Activated gamma-delta T cell treated with anti-CD3 and anti-CD28 coated beads, Interleukin-2, amount 50 U/mL, for 16 hours (primary cell): ENCODE measurements around the gene AMPH.
A peak's percentile ranks its signal among the peaks of the same experiment; 100 is the strongest.

Source experiments
- DNase-seq: peaks from one replicate; pipeline ENCODE4 v3.0.0-alpha.2; 2020; ENCODE audit warnings: low read depth

AMPH gene

DNA sequence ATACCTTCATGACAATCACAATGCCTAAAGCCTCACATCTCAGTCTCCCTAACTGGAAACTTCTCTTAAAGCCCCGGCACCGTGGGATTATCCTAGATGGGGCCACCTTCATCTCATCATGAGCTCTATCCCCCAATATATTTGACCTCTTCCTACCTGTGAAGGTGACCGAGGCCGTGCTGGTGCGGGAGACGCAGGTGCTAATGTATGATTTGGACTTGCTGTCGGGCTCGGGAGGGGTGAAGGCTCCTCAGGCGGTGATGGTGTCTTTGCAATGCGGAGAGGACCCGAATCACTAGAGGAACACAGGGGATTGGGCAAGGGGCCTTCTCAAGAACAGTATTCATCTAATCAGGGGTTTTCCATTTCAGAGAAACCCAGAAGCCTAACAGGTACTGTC, 168.4 kb downstream of the AMPH start:
- no peak for DNase-seq

- DNase-seq, result no peak
Observed at GRCh38 chr7:38461887-38462286, 169.3 kb downstream of the AMPH start.

DNA sequence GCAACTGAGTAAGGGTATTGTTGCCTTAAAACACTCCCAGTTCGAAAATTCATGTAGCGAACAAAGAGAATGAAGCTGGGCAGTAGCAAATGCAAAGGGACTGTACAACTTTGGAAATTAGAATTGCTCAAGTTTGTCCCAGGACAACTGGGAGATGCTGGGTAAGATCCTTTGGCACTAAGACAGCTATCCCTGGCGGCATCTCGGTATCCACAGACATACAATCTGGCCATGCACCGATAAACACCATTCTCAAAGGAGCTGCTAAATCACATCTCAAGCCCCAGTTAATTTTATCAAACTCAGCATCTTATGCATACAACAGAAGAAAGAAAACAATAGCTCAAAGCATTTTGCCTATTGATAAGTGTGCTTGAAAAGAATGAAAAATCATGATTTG, 177.3 kb downstream of the AMPH start:
- DNase-seq, result no peak

DNA sequence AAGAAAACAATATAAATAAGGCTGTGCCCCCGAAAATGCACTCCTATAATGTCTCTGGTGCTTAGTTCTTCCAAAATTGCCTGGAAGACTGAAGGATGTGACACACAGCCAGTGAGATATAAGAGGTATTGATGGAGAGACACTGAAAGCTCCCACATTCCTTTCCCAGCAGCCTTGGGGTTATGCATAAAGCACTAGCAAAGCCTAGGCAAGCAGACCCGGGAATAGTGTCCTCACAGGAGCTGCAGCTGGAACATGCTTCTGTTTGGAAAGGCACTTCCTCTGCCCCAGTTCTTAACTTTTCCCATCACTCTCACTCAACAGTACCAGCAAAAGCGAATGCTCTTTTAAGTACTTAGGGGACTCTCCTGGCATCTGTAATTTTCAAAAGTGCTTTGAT, 178.0 kb downstream of the AMPH start:
- no peak for DNase-seq

GRCh38 chr7:38452681-38453108, 178.5 kb downstream of the AMPH start:
- no peak for DNase-seq

- no peak for DNase-seq
Observed at GRCh38 chr7:38451840-38452239, 179.3 kb downstream of the AMPH start.

DNA sequence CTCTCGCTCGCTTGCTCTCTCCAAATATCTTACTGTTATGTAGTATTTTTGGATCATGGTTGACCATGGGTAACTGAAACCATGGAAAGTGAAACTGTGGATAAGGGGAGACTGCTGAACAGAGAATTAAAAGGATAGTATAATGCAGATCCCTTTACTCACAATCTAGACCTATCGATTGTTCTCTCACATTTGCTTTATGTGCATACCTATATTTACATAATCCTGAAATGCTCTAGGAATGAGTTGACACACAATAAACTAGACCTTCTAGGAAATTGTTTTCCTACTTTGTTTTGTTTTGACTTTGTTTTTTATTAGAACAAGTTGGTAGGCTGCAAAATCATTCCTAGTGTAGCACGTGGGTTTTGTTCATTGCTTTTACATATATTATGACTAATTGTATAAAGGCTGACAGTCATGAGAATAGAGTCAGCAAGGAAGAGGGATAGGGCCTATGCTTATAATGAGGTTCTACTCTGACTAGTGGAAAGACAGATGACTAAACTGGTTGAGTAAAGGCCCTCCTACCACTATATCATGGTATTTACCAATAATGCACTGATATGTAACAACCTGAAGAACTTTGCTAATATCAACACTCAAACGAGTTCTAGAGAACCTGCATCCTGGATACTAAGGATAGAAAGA, 182.5 kb downstream of the AMPH start:
- no peak for DNase-seq

GRCh38 chr7:38448054-38448453, 183.1 kb downstream of the AMPH start:
- no peak for DNase-seq

- no peak for DNase-seq
Observed at GRCh38 chr7:38438970-38439369, 192.2 kb downstream of the AMPH start.

DNA sequence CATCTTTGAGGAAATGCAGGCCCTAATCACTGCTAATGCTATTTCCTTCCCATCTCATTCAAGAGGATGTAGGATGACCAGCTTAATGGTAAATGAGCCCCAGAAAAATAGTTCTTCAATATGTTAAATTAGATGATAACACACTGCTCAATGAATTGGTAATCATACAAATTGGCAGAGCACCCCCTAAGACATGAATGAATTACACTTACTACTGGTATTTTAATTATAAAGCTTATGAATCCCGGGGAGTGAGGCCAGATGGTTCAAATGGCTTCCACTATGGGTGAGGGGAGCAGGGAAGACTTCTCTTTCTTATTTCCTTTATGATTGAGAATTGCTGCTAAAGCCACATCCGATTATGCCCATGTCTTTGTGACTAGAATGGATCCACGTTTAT, 198.5 kb downstream of the AMPH start:
- no peak for DNase-seq

GRCh38 chr7:38432080-38432479, 199.1 kb downstream of the AMPH start:
- DNase-seq, result no peak

GRCh38 chr7:38429057-38429456, 202.1 kb downstream of the AMPH start:
- no peak for DNase-seq

- no peak for DNase-seq
Observed at GRCh38 chr7:38428041-38428440, 203.1 kb downstream of the AMPH start.

DNA sequence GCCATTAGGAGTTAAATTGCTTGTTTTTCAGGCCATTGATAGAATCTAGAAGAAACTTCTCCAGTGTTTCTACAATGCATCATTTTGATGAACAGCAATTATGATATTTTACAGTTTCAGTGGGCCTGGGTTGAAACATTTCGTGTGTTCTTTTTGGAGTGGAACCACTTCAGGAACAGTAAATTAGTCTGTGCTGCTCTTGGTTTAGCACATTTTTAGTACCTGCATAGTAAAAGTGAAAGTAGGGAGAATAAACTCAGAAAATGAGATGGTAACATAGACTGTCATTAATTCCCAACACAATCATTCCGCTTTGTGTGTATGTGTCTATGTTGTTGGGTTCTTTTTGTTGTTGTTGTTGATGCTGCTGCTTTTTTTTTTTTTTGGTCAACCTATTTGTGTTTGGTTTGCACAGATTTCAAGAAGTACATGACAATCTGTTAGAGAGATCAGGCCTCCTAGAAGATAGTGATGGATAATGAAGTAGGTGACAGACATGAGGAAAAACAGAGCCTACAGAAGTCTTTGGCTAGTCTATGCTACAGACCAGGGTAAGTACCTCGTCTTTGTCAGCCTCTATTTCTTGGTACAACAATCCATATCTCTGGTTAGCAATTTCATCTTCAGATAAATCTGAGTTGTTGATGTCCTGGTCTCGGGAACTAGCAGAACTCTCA, 203.8 kb downstream of the AMPH start:
- DNase-seq, result no peak

DNA sequence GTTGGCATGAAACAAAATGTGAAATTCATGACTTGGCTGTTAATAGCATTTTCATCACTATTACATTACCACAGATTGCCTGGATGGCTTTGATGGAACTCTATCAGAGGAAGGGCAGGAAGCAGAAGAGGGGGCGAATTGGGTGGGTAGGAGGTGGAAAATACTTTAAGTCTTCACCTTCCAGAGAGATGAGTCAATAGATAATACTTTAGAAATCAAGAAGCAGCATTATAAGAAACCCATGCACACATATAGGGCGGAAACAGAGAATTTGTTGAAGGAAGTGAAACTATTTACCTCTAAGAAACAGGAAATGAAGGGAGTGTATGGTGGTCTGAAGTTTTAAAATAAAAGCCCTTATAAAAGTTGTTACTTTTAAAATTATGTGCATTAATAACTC, 205.7 kb downstream of the AMPH start:
- no peak for DNase-seq

DNA sequence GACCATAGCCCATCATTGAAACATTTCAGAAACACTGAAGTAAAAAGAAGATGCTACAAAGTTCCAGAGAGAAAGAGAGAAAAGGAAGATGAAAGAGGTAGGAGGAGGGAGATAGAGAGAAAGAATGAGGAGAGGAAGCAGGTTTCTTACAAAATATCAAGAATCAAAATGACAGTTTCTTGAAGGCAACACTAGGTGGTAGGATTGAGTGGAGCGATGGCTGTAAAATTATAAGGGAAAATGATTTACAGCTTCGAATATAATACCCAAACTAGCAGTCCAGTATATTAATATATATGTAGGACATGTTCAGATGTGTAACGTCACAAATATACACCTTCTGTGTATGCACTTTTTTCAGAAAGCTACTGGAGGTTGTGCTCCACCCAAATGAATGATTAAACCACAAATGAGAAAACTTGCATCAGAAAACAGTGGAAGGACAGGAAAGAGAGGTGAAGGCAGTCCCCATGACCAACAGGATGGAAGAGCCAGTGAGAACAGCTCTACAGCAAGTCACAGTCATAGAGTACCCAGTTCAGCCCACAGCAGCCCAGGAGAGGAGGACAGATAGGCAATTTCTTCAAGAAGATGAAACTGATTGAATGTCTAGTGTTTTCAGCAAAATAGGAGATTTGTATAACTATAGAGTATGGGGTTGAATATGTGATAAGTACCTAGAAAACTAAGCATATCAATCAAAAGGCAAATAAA, 206.3 kb downstream of the AMPH start:
- DNase-seq, result no peak

GRCh38 chr7:38413784-38414183, 217.4 kb downstream of the AMPH start:
- no peak for DNase-seq

GRCh38 chr7:38411404-38411803, 219.8 kb downstream of the AMPH start:
- no peak for DNase-seq

GRCh38 chr7:38410056-38410455, 221.1 kb downstream of the AMPH start:
- DNase-seq, result no peak

GRCh38 chr7:38409531-38409930, 221.6 kb downstream of the AMPH start:
- DNase-seq, result no peak

- DNase-seq, result peak; percentile 31
Observed at GRCh38 chr7:38398725-38399321, 232.3 kb downstream of the AMPH start.

GRCh38 chr7:38396852-38397251, 234.3 kb downstream of the AMPH start:
- no peak for DNase-seq
